ENCODE results near the gene EPHA4.

The EPHA4 gene

GRCh38 chr2:221410487-221410886 is 161.6 kb downstream of the EPHA4 start:
- no peak overlapping the region for H3K4me3 ChIP-seq (ENCODE audit: low read depth in 1 of 2, low read length in 2 of 2)
- no peaks in the 10 kb centered on the region for H3K36me3 ChIP-seq (ENCODE audit: insufficient read depth, low read length)
- no peak overlapping the region for H3K9ac ChIP-seq (ENCODE audit: low read length)
- peaks cover 2% of the 10 kb centered on the region for H3K4me1 ChIP-seq (ENCODE audit: insufficient read depth, low read length)
- H3K9me3 ChIP-seq (ENCODE audit: low read length) = no peaks in the 10 kb centered on the region
- no peak overlapping the region for H3K27ac ChIP-seq (ENCODE audit: low read depth, low read length)
- H3K27me3 ChIP-seq (ENCODE audit: control insufficient read depth in 1 of 2, insufficient read depth in 2 of 2, low read length in 2 of 2) = no peaks in the 10 kb centered on the region

GRCh38 chr2:221407765-221408164 is 164.3 kb downstream of the EPHA4 start:
- no peak overlapping the region for H3K27ac ChIP-seq (ENCODE audit: low read depth, low read length)
- H3K4me3 ChIP-seq (ENCODE audit: low read depth in 1 of 2, low read length in 2 of 2) = no peak overlapping the region
- H3K27me3 ChIP-seq (ENCODE audit: control insufficient read depth in 1 of 2, insufficient read depth in 2 of 2, low read length in 2 of 2) = no peaks in the 10 kb centered on the region
- no peak overlapping the region for H3K9ac ChIP-seq (ENCODE audit: low read length)
- no peaks in the 10 kb centered on the region for H3K9me3 ChIP-seq (ENCODE audit: low read length)
- H3K36me3 ChIP-seq (ENCODE audit: insufficient read depth, low read length) = no peaks in the 10 kb centered on the region
- H3K4me1 ChIP-seq (ENCODE audit: insufficient read depth, low read length) = no peaks in the 10 kb centered on the region

DNA sequence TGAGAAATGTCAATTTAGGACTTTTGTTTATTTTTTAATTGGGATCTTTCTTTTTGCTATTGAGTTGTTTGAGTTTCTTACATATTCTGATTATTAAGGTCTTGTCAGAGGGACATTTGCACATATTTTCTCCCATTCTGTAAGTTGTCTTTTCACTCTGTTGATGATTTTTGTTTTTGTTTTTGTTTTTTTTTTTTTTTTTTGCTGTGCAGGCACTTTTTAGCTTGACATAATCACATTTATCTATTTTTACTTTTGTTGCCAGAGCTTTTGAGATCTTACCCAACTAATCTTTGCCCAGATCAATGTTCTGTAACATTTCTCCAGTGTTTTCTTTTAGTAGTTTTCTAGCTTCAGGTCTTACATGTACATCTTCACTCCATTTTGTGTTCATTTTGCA is 166.6 kb downstream of the EPHA4 start:
- no peaks in the 10 kb centered on the region for H3K9me3 ChIP-seq (ENCODE audit: low read length)
- H3K36me3 ChIP-seq (ENCODE audit: insufficient read depth, low read length) = no peaks in the 10 kb centered on the region
- H3K4me1 ChIP-seq (ENCODE audit: insufficient read depth, low read length) = no peaks in the 10 kb centered on the region
- no peaks in the 10 kb centered on the region for H3K27me3 ChIP-seq (ENCODE audit: control insufficient read depth in 1 of 2, insufficient read depth in 2 of 2, low read length in 2 of 2)
- no peak overlapping the region for H3K4me3 ChIP-seq (ENCODE audit: low read depth in 1 of 2, low read length in 2 of 2)
- H3K9ac ChIP-seq (ENCODE audit: low read length) = no peak overlapping the region
- H3K27ac ChIP-seq (ENCODE audit: low read depth, low read length) = no peak overlapping the region

- Histone ChIP-seq H3K27ac (ENCODE audit: low read depth, low read length) (no peak overlapping the region), H3K9me3 (ENCODE audit: low read length) (no peaks in the 10 kb centered on the region), H3K4me1 (ENCODE audit: insufficient read depth, low read length) (no peaks in the 10 kb centered on the region), H3K9ac (ENCODE audit: low read length) (no peak overlapping the region), H3K4me3 (ENCODE audit: low read depth in 1 of 2, low read length in 2 of 2) (no peak overlapping the region), H3K27me3 (ENCODE audit: control insufficient read depth in 1 of 2, insufficient read depth in 2 of 2, low read length in 2 of 2) (no peaks in the 10 kb centered on the region), H3K36me3 (ENCODE audit: insufficient read depth, low read length) (no peaks in the 10 kb centered on the region)
Measured at GRCh38 chr2:221402072-221402471, 170.0 kb downstream of the EPHA4 start.

- Histone ChIP-seq H3K4me3 (ENCODE audit: low read depth in 1 of 2, low read length in 2 of 2) (no peak overlapping the region), H3K36me3 (ENCODE audit: insufficient read depth, low read length) (no peaks in the 10 kb centered on the region), H3K27ac (ENCODE audit: low read depth, low read length) (no peak overlapping the region), H3K9ac (ENCODE audit: low read length) (no peak overlapping the region), H3K9me3 (ENCODE audit: low read length) (no peaks in the 10 kb centered on the region), H3K4me1 (ENCODE audit: insufficient read depth, low read length) (peaks cover 4% of the 10 kb centered on the region), H3K27me3 (ENCODE audit: control insufficient read depth in 1 of 2, insufficient read depth in 2 of 2, low read length in 2 of 2) (no peaks in the 10 kb centered on the region)
Measured at GRCh38 chr2:221400411-221400810, 171.7 kb downstream of the EPHA4 start.

- H3K36me3 ChIP-seq (ENCODE audit: insufficient read depth, low read length) = no peaks in the 10 kb centered on the region
- H3K4me1 ChIP-seq (ENCODE audit: insufficient read depth, low read length) = peaks cover 4% of the 10 kb centered on the region
- no peaks in the 10 kb centered on the region for H3K9me3 ChIP-seq (ENCODE audit: low read length)
- no peak overlapping the region for H3K4me3 ChIP-seq (ENCODE audit: low read depth in 1 of 2, low read length in 2 of 2)
- H3K27me3 ChIP-seq (ENCODE audit: control insufficient read depth in 1 of 2, insufficient read depth in 2 of 2, low read length in 2 of 2) = no peaks in the 10 kb centered on the region
- no peak overlapping the region for H3K27ac ChIP-seq (ENCODE audit: low read depth, low read length)
- no peak overlapping the region for H3K9ac ChIP-seq (ENCODE audit: low read length)
Measured at GRCh38 chr2:221399183-221399582, 172.9 kb downstream of the EPHA4 start.

DNA sequence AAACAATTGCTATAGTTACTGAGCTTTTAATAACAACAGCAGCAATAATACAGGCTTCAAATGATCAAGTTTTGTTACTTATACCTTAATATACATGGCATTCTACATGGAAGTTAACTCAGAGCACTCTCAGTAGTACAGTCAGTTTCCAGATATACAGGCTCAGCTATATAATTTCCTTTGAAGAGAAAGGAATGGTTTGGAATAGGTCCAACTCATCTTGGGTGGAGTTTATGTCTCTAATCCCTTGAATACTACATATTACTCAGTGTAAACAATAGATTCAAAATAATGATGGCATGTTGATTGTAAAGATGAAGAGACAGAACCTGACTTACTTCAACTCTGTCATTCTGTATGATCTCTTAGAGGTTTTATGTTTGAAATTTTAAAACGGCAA is 174.9 kb downstream of the EPHA4 start:
- no peaks in the 10 kb centered on the region for H3K36me3 ChIP-seq (ENCODE audit: insufficient read depth, low read length)
- H3K27me3 ChIP-seq (ENCODE audit: control insufficient read depth in 1 of 2, insufficient read depth in 2 of 2, low read length in 2 of 2) = no peaks in the 10 kb centered on the region

GRCh38 chr2:221392228-221392881 is 179.7 kb downstream of the EPHA4 start:
- Histone ChIP-seq H3K36me3 (ENCODE audit: insufficient read depth, low read length) (no peaks in the 10 kb centered on the region), H3K27me3 (ENCODE audit: control insufficient read depth in 1 of 2, insufficient read depth in 2 of 2, low read length in 2 of 2) (no peaks in the 10 kb centered on the region), H3K4me1 (ENCODE audit: insufficient read depth, low read length) (peaks cover 37% of the 10 kb centered on the region), H3K9me3 (ENCODE audit: low read length) (no peaks in the 10 kb centered on the region), H3K9ac (ENCODE audit: low read length) (no peak overlapping the region), H3K27ac (ENCODE audit: low read depth, low read length) (no peak overlapping the region), H3K4me3 (ENCODE audit: low read depth in 1 of 2, low read length in 2 of 2) (no peak overlapping the region)

More for the DNA sequence above, 174.9 kb downstream of the EPHA4 start:
- Histone ChIP-seq H3K9me3 (ENCODE audit: low read length) (no peaks in the 10 kb centered on the region), H3K4me3 (ENCODE audit: low read depth in 1 of 2, low read length in 2 of 2) (no peak overlapping the region), H3K27ac (ENCODE audit: low read depth, low read length) (no peak overlapping the region), H3K9ac (ENCODE audit: low read length) (no peak overlapping the region), H3K4me1 (ENCODE audit: insufficient read depth, low read length) (peaks cover 4% of the 10 kb centered on the region)

DNA sequence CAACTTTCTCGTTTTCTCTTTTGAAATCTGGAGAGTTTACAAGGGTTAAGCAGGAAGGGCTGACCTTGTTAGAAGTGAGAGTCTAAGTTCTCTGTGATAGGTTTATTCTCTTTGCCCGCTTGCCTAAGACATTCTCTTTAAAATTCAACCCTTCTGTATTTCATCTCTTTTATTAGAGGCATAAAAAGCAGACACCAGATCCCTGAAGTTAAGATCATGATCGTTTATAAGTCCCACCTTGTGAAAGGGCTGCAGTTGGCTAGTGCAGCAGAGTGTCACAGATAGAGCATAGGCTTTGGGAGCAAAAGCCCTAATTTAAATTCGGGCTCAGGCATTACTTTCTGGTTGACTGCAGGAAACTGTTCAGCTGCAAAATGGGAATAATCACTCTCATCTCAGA is 181.2 kb downstream of the EPHA4 start:
- Histone ChIP-seq H3K27ac (ENCODE audit: low read depth, low read length) (peak overlapping the region; percentile 56), H3K9ac (ENCODE audit: low read length) (no peak overlapping the region), H3K36me3 (ENCODE audit: insufficient read depth, low read length) (no peaks in the 10 kb centered on the region), H3K4me1 (ENCODE audit: insufficient read depth, low read length) (peaks cover 33% of the 10 kb centered on the region), H3K4me3 (ENCODE audit: low read depth in 1 of 2, low read length in 2 of 2) (no peak overlapping the region), H3K27me3 (ENCODE audit: control insufficient read depth in 1 of 2, insufficient read depth in 2 of 2, low read length in 2 of 2) (no peaks in the 10 kb centered on the region), H3K9me3 (ENCODE audit: low read length) (no peaks in the 10 kb centered on the region)

- Histone ChIP-seq H3K4me3 (ENCODE audit: low read depth in 1 of 2, low read length in 2 of 2) (no peak overlapping the region), H3K4me1 (ENCODE audit: insufficient read depth, low read length) (peaks cover 33% of the 10 kb centered on the region), H3K9ac (ENCODE audit: low read length) (no peak overlapping the region), H3K36me3 (ENCODE audit: insufficient read depth, low read length) (no peaks in the 10 kb centered on the region), H3K27me3 (ENCODE audit: control insufficient read depth in 1 of 2, insufficient read depth in 2 of 2, low read length in 2 of 2) (no peaks in the 10 kb centered on the region), H3K27ac (ENCODE audit: low read depth, low read length) (peak overlapping the region; percentile 21), H3K9me3 (ENCODE audit: low read length) (no peaks in the 10 kb centered on the region)
Measured at GRCh38 chr2:221389904-221390303, 182.2 kb downstream of the EPHA4 start.

- H3K27ac ChIP-seq (ENCODE audit: low read depth, low read length) = peak overlapping the region; percentile 10
- no peak overlapping the region for H3K9ac ChIP-seq (ENCODE audit: low read length)
- H3K4me1 ChIP-seq (ENCODE audit: insufficient read depth, low read length) = peaks cover 33% of the 10 kb centered on the region
- H3K4me3 ChIP-seq (ENCODE audit: low read depth in 1 of 2, low read length in 2 of 2) = no peak overlapping the region
- H3K27me3 ChIP-seq (ENCODE audit: control insufficient read depth in 1 of 2, insufficient read depth in 2 of 2, low read length in 2 of 2) = no peaks in the 10 kb centered on the region
- no peaks in the 10 kb centered on the region for H3K9me3 ChIP-seq (ENCODE audit: low read length)
- H3K36me3 ChIP-seq (ENCODE audit: insufficient read depth, low read length) = no peaks in the 10 kb centered on the region
Measured at GRCh38 chr2:221389421-221389820, 182.7 kb downstream of the EPHA4 start.

DNA sequence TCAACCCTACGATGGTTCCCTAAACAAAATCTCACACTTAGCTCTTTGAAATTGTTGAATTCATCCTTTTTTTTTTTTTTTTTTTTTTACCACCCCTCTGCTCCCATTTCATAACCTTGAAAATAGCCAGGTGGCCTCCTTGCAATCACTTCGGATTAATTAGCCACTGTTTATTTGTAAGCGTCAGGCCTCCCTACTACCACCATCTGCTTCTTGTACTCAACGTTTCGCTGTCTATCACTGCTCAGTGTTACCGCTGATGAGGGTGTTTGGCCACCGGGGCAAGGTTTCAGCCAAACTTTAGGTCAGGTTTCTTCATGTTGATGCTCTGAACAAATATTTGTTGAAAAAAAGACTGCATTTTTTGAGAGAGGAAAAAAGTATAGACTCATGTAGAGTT is 183.2 kb downstream of the EPHA4 start:
- H3K4me1 ChIP-seq (ENCODE audit: insufficient read depth, low read length) = peaks cover 33% of the 10 kb centered on the region
- H3K27ac ChIP-seq (ENCODE audit: low read depth, low read length) = no peak overlapping the region
- H3K36me3 ChIP-seq (ENCODE audit: insufficient read depth, low read length) = no peaks in the 10 kb centered on the region
- no peak overlapping the region for H3K9ac ChIP-seq (ENCODE audit: low read length)
- no peak overlapping the region for H3K4me3 ChIP-seq (ENCODE audit: low read depth in 1 of 2, low read length in 2 of 2)
- H3K27me3 ChIP-seq (ENCODE audit: control insufficient read depth in 1 of 2, insufficient read depth in 2 of 2, low read length in 2 of 2) = no peaks in the 10 kb centered on the region
- no peaks in the 10 kb centered on the region for H3K9me3 ChIP-seq (ENCODE audit: low read length)
